Adrenal gland (tissue), 5 donors: ENCODE data around the gene CYCS.

ENCODE experiments used
- CTCF ChIP-seq, 6 experiments: fragments of 450-650 bp in 4 of 6; fragments of 200-600 bp in 2 of 6; sonication (generic) in 1 of 6; IDR thresholded peaks; 1 replicate in 5 of 6; 2 replicates in 1 of 6; pipeline versions ENCODE4 v1.5.1 to v1.8.0; 2016 to 2021; ENCODE audit warnings: antibody characterized with exemption in 6 of 6, mild to moderate bottlenecking in 2 of 6, moderate library complexity in 1 of 6
- POLR2A ChIP-seq, 2 donors: fragments of 450-650 bp; IDR thresholded peaks; one replicate each; pipeline ENCODE4 v1.6.1; 2017; ENCODE audit warnings: antibody characterized with exemption in 2 of 2, mild to moderate bottlenecking in 2 of 2, moderate library complexity in 1 of 2
- donor health status: DM: no; HTN: no; CAD: no.

- TF ChIP-seq POLR2A (IDR thresholded peaks at IDR 0.05) (no peak), CTCF (IDR thresholded peaks at IDR 0.05) (no peak)
Observed at GRCh38 chr7:25075459-25075858, 49.6 kb downstream of the CYCS start.
